HEK293 (cell line): ENCODE results near the gene ATP6V1F.

Experiments used
- ZNF354C ChIP-seq: fragments of 450-650 bp; formaldehyde crosslinking; IDR thresholded peaks from 2 replicates; pipeline ENCODE4 v1.5.1; 2016; ENCODE audit warnings: missing biosample characterization, missing genetic modification characterization, low read depth, borderline replicate concordance
- TF ChIP-seq, protein P1 (sequence below): fragments of 450-650 bp; formaldehyde crosslinking; IDR thresholded peaks from 2 replicates; pipeline ENCODE4 v1.5.1; 2016; ENCODE audit warnings: missing biosample characterization, missing genetic modification characterization
- TF ChIP-seq, protein P2 (sequence below): fragments of 450-650 bp; IDR thresholded peaks from 2 replicates; pipeline ENCODE4 v1.5.1; 2018; ENCODE audit warnings: missing biosample characterization, missing genetic modification characterization
- TF ChIP-seq, protein P3 (sequence below): fragments of 450-650 bp; formaldehyde crosslinking; IDR thresholded peaks from 2 replicates; pipeline ENCODE4 v1.5.1; 2017; ENCODE audit warnings: missing biosample characterization, missing genetic modification characterization
- TF ChIP-seq, protein P4 (sequence below): fragments of 450-650 bp; formaldehyde crosslinking; IDR thresholded peaks from 2 replicates; pipeline ENCODE4 v1.5.1; 2017; ENCODE audit warnings: missing biosample characterization, missing genetic modification characterization

DNA sequence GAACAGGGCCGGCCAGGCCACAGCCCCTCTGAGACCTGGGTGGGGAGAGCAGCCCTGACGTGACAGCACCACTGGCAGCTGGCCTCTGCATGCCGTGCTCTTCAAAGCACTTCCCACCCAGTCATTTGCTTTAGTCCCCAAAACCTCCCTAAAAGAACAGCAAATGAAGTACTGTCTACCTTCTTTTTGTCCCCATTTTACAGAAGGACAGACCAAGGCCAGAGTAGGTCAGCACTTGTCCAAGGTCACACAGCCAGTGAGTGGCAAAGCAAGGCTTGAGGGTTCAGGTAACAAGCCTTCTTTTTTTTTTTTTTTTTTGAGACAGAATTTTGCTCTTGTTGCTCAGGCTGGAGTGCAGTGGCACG lies 15.1 kb downstream of the ATP6V1F start:
- TF ChIP-seq, protein P1, sequence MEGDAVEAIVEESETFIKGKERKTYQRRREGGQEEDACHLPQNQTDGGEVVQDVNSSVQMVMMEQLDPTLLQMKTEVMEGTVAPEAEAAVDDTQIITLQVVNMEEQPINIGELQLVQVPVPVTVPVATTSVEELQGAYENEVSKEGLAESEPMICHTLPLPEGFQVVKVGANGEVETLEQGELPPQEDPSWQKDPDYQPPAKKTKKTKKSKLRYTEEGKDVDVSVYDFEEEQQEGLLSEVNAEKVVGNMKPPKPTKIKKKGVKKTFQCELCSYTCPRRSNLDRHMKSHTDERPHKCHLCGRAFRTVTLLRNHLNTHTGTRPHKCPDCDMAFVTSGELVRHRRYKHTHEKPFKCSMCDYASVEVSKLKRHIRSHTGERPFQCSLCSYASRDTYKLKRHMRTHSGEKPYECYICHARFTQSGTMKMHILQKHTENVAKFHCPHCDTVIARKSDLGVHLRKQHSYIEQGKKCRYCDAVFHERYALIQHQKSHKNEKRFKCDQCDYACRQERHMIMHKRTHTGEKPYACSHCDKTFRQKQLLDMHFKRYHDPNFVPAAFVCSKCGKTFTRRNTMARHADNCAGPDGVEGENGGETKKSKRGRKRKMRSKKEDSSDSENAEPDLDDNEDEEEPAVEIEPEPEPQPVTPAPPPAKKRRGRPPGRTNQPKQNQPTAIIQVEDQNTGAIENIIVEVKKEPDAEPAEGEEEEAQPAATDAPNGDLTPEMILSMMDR (tag by site-specific recombination) = no peak
- TF ChIP-seq, protein P2, sequence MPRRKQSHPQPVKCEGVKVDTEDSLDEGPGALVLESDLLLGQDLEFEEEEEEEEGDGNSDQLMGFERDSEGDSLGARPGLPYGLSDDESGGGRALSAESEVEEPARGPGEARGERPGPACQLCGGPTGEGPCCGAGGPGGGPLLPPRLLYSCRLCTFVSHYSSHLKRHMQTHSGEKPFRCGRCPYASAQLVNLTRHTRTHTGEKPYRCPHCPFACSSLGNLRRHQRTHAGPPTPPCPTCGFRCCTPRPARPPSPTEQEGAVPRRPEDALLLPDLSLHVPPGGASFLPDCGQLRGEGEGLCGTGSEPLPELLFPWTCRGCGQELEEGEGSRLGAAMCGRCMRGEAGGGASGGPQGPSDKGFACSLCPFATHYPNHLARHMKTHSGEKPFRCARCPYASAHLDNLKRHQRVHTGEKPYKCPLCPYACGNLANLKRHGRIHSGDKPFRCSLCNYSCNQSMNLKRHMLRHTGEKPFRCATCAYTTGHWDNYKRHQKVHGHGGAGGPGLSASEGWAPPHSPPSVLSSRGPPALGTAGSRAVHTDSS (tag by site-specific recombination) = no peak
- TF ChIP-seq, protein P3, sequence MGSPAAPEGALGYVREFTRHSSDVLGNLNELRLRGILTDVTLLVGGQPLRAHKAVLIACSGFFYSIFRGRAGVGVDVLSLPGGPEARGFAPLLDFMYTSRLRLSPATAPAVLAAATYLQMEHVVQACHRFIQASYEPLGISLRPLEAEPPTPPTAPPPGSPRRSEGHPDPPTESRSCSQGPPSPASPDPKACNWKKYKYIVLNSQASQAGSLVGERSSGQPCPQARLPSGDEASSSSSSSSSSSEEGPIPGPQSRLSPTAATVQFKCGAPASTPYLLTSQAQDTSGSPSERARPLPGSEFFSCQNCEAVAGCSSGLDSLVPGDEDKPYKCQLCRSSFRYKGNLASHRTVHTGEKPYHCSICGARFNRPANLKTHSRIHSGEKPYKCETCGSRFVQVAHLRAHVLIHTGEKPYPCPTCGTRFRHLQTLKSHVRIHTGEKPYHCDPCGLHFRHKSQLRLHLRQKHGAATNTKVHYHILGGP (tag by site-specific recombination) = no peak
- no peak for TF ChIP-seq ZNF354C (tag by site-specific recombination)
- TF ChIP-seq, protein P4, sequence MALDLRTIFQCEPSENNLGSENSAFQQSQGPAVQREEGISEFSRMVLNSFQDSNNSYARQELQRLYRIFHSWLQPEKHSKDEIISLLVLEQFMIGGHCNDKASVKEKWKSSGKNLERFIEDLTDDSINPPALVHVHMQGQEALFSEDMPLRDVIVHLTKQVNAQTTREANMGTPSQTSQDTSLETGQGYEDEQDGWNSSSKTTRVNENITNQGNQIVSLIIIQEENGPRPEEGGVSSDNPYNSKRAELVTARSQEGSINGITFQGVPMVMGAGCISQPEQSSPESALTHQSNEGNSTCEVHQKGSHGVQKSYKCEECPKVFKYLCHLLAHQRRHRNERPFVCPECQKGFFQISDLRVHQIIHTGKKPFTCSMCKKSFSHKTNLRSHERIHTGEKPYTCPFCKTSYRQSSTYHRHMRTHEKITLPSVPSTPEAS (tag by site-specific recombination) = no peak
